Measurements from ENCODE around the gene UGT1A4. TPM values are rescaled to one million over a fixed set of nuclear protein-coding genes. Genes with fewer than 3 reads are reported as not detected.

UGT1A4 gene
- total RNA-seq, 1 experiment from 2014 or later, result not detected

- TF ChIP-seq CTCF (conservative IDR thresholded peaks at IDR 0.05), result no peak
- Histone ChIP-seq H3K9me3 (ENCODE audit: control insufficient read depth, low read depth, low read length) (peaks cover 4% of the 10 kb centered on the region), H3K23ac (ENCODE audit: insufficient read length, low read depth, low read length) (no peak overlapping the region), H3T11ph (ENCODE audit: low read length) (no peak overlapping the region), H2BK120ac (ENCODE audit: low read depth, low read length, poor library complexity, severe bottlenecking) (no peak overlapping the region), H2BK20ac (ENCODE audit: low read depth, low read length, poor library complexity, severe bottlenecking) (no peak overlapping the region), H3K79me1 (ENCODE audit: insufficient read depth, low read depth, low read length, poor library complexity, severe bottlenecking) (no peaks in the 10 kb centered on the region), H3K79me2 (ENCODE audit: insufficient read depth, low read length) (no peaks in the 10 kb centered on the region), H3K9ac (ENCODE audit: extremely low read depth, insufficient read length, low read length) (no peak overlapping the region), H2AK5ac (ENCODE audit: insufficient read length, low read length) (no peak overlapping the region), H3K56ac (ENCODE audit: insufficient read length, low read depth, low read length) (no peak overlapping the region), H2BK5ac (ENCODE audit: insufficient read length, low read length) (no peak overlapping the region), H4K91ac (ENCODE audit: insufficient read length, low read depth, low read length) (no peak overlapping the region), H3K27ac (ENCODE audit: insufficient read length, low read depth, low read length) (no peak overlapping the region), H3K4me1 (ENCODE audit: insufficient read depth, low read length) (no peaks in the 10 kb centered on the region), H2BK12ac (ENCODE audit: insufficient read length, low read depth, low read length) (no peak overlapping the region), H2AFZ (ENCODE audit: low read length) (no peak overlapping the region), H3K4me2 (ENCODE audit: insufficient read depth, insufficient read length, low read length) (no peak overlapping the region), H4K8ac (replicated peaks; ENCODE audit: insufficient read length, low read depth, low read length) (no peak overlapping the region), H3K23me2 (ENCODE audit: insufficient read length, low read depth, low read length, poor library complexity, severe bottlenecking) (no peaks in the 10 kb centered on the region), H3K14ac (ENCODE audit: insufficient read depth, low read length) (no peak overlapping the region), H4K20me1 (ENCODE audit: control insufficient read depth, insufficient read depth, insufficient read length) (no peaks in the 10 kb centered on the region), H3K27me3 (ENCODE audit: insufficient read depth, low read length) (no peaks in the 10 kb centered on the region), H2BK15ac (ENCODE audit: low read depth, low read length) (no peak overlapping the region), H4K5ac (ENCODE audit: insufficient read length, low read depth, low read length) (no peak overlapping the region), H3K4ac (ENCODE audit: low read depth, low read length) (no peak overlapping the region), H3K18ac (ENCODE audit: insufficient read length, low read depth, low read length) (no peak overlapping the region)
- Mint-ChIP-seq H3K27me3 (ENCODE audit: low read depth) (peaks cover 2% of the 10 kb centered on the region; the same call in 1 of the 2 replicates), H3K27ac (peak overlapping the region in 1 of 3 experiments; percentile 25; a peak in 1 of 7 replicates), H3K36me3 (ENCODE audit: insufficient read depth in 1 of 3, low read depth in 3 of 3) (peaks cover 1 to 4% (median 3%) of the 10 kb centered on the region in 3 experiments; a peak in 4 of 7 replicates), H3K4me3 (no peak overlapping the region), H3K9me3 (peaks cover 14 to 21% of the 10 kb centered on the region in 2 experiments; a peak in 4 of 5 replicates), H3K4me1 (no peaks in the 10 kb centered on the region)
- DNase-seq, result no peak
- no CpG with 5 or more reads among the region's 6 CpGs for WGBS (ENCODE audit: extremely low coverage, insufficient read length, low lambda C conversion rate)
Measured at GRCh38 chr2:233775414-233775813, 56.9 kb downstream of the UGT1A4 start.
